ENCODE data around the gene ACR.

The ACR gene

GRCh38 chr22:50720301-50721256, 17.4 kb upstream of the ACR start:
- H3K36me3 Mint-ChIP-seq (ENCODE audit: low read depth): no peaks in the 10 kb centered on the region
- no peak overlapping the region for H3K27ac Mint-ChIP-seq
- H3K4me3 Mint-ChIP-seq: no peak overlapping the region
- H3K27me3 Mint-ChIP-seq: peaks cover 2% of the 10 kb centered on the region
- H3K9me3 Mint-ChIP-seq: no peaks in the 10 kb centered on the region
- DNase-seq: no peak
- no peaks in the 10 kb centered on the region for H3K4me1 Mint-ChIP-seq (ENCODE audit: low read depth)

DNA sequence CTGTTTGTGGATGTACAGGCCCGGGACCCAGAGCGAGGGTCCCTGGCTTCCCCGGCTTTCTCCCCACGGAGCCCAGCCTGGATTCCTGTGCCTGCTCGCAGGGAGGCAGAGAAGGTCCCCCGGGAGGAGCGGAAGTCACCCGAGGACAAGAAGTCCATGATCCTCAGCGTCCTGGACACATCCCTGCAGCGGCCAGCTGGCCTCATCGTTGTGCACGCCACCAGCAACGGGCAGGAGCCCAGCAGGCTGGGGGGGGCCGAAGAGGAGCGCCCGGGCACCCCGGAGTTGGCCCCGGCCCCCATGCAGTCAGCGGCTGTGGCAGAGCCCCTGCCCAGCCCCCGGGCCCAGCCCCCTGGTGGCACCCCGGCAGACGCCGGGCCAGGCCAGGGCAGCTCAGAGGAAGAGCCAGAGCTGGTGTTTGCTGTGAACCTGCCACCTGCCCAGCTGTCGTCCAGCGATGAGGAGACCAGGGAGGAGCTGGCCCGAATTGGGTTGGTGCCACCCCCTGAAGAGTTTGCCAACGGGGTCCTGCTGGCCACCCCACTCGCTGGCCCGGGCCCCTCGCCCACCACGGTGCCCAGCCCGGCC, 16.7 kb upstream of the ACR start:
- H3K4me3 Mint-ChIP-seq: no peak overlapping the region
- no peaks in the 10 kb centered on the region for H3K36me3 Mint-ChIP-seq (ENCODE audit: low read depth)
- H3K27ac Mint-ChIP-seq: no peak overlapping the region
- DNase-seq: no peak
- H3K27me3 Mint-ChIP-seq: peaks cover 2% of the 10 kb centered on the region
- H3K9me3 Mint-ChIP-seq: no peaks in the 10 kb centered on the region
- no peaks in the 10 kb centered on the region for H3K4me1 Mint-ChIP-seq (ENCODE audit: low read depth)

DNA sequence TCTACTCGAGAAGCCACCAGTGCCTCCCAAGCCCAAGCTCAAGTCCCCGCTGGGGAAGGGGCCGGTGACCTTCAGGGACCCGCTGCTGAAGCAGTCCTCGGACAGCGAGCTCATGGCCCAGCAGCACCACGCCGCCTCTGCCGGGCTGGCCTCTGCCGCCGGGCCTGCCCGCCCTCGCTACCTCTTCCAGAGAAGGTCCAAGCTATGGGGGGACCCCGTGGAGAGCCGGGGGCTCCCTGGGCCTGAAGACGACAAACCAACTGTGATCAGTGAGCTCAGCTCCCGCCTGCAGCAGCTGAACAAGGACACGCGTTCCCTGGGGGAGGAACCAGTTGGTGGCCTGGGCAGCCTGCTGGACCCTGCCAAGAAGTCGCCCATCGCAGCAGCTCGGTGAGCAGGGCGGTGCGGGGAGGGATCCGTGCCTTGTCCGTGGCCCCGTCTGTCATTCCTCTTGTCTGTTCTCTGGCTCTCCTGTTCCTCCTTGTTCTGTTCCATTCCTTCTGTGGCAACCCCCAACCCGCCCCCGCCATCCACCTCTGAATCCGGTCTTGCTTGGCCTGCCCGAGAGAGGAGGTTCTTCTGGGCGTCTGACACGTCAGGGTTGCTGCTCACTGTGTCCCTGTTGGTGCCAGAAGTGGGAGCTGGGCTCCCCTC, 15.8 kb upstream of the ACR start:
- Mint-ChIP-seq H3K27me3 (no peaks in the 10 kb centered on the region), H3K9me3 (no peaks in the 10 kb centered on the region), H3K27ac (no peak overlapping the region), H3K36me3 (ENCODE audit: low read depth) (no peaks in the 10 kb centered on the region), H3K4me1 (ENCODE audit: low read depth) (no peaks in the 10 kb centered on the region), H3K4me3 (no peak overlapping the region)
- no peak for DNase-seq

DNA sequence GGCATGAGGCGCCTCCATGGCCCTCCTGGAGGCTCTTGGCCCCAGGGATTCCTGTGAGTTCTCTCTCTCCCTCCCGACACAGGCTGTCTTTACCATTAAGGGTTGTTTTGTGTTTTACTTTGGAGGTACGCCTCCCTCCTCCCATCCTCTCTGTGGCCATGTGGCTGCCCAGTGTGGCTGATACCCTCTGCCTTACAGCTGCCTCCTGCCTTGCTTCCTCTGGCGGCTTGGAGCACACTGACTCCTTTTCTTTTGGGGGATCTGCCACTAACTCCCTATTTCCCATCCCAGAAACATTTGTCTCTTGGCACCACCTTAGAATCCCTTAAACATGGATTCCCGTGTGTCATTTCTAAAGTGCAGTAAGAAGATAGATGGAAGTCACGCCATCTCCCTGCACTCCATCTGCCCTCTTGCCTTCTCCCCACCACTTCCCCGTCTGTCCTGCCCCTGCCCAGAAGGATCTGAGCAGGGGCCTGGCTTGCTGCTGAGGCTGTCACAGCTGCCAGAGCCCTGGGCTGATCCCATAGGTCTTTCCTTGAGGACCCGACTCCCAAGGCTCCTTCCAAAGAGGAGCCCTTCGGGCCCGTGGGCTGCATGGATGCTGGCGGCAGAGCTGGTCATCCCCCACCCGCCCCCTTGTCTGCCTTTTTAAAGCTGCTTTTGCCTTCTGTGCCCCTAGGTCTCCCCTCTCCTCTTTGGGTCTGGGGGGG, 15.1 kb upstream of the ACR start:
- DNase-seq: no peak
- no peak overlapping the region for H3K4me3 Mint-ChIP-seq
- H3K9me3 Mint-ChIP-seq: no peaks in the 10 kb centered on the region
- H3K27me3 Mint-ChIP-seq: no peaks in the 10 kb centered on the region
- H3K36me3 Mint-ChIP-seq (ENCODE audit: low read depth): no peaks in the 10 kb centered on the region
- no peak overlapping the region for H3K27ac Mint-ChIP-seq
- H3K4me1 Mint-ChIP-seq (ENCODE audit: low read depth): no peaks in the 10 kb centered on the region

DNA sequence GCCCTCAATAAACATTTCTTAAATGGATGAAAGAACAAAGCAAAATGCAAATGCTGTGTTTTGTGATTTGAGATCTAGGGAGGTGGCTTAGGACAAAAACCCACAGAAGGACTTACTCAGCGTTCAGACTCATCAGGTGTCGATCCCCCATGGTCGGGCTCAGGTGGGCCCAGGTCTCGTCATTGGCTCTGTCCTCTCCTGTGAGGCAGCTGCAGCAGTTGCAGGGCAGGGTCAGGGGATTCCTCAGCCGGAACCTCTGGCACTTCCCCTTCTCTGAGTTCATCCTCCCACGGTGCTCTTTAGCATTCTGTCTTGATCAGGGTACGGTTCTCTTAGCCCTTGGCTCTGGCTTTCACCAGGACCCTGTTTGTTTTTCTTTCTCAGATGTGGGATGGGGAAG, 14.0 kb upstream of the ACR start:
- Mint-ChIP-seq H3K27me3 (no peaks in the 10 kb centered on the region), H3K4me1 (ENCODE audit: low read depth) (no peaks in the 10 kb centered on the region), H3K36me3 (ENCODE audit: low read depth) (no peaks in the 10 kb centered on the region), H3K27ac (no peak overlapping the region), H3K9me3 (no peaks in the 10 kb centered on the region), H3K4me3 (no peak overlapping the region)
- DNase-seq: no peak

DNA sequence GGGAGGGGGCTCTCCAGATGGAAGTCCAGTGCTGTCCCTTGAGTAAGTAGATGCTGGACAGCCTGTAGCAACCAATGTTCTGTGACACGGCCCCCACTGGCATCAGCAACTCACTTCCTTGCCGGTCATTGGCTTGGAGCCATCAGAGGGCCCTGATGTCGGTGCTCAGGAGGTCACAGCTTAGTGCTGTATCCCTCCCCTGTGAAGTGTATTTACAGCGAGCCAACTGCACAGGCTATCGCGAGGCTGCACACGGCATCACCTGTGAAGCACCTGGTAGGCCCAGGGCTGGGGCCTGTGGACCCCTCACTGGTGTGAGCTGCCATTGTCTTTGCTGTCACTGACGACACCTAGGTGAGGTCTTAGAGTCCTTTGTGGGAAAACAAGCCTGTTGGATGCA, 13.4 kb upstream of the ACR start:
- Mint-ChIP-seq H3K9me3 (no peaks in the 10 kb centered on the region), H3K27ac (no peak overlapping the region), H3K36me3 (ENCODE audit: low read depth) (no peaks in the 10 kb centered on the region), H3K27me3 (peaks cover 2% of the 10 kb centered on the region), H3K4me1 (ENCODE audit: low read depth) (no peaks in the 10 kb centered on the region), H3K4me3 (no peak overlapping the region)
- DNase-seq: no peak

- no peak overlapping the region for H3K27ac Mint-ChIP-seq
- peaks cover 2% of the 10 kb centered on the region for H3K27me3 Mint-ChIP-seq
- DNase-seq: no peak
- H3K9me3 Mint-ChIP-seq: no peaks in the 10 kb centered on the region
- no peak overlapping the region for H3K4me3 Mint-ChIP-seq
- H3K36me3 Mint-ChIP-seq (ENCODE audit: low read depth): no peaks in the 10 kb centered on the region
- H3K4me1 Mint-ChIP-seq (ENCODE audit: low read depth): no peaks in the 10 kb centered on the region
Observed at GRCh38 chr22:50725597-50725996, 12.4 kb upstream of the ACR start.

DNA sequence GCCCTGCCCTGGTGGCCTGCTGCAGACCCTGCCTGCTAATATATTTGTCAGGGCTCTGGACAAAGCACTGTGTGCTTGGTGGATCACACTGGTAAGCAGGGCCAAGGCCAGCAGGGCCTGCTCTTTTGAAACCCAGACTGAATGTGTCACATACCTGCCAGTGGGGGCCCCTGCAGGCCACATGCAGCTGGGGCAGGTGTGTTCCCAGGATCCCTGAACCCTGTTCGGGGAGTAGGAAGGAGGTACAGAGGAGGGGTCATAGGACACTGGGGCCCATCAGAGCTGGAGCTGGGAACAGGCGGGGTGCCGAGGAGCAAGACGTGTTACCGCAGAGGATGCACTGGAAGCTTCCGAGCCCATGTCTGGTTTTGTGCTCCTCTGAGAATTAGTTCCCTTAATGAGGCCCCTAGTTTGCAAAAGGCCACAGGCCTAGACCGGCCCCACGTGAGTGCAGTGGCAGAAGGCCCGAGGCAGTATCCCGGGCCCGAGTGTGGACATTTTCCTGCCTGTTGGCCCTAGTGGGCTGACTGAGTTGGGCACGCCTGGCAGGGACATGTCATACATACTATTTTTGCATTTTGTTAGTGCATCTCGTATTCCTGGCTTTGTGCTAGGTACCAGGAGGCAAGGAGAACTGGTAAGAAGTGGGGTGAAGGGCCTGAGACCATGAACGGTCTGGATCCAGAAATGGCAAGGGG, 11.2 kb upstream of the ACR start:
- Mint-ChIP-seq H3K4me1 (ENCODE audit: low read depth) (no peaks in the 10 kb centered on the region), H3K27me3 (peaks cover 2% of the 10 kb centered on the region), H3K4me3 (no peak overlapping the region), H3K9me3 (no peaks in the 10 kb centered on the region), H3K27ac (no peak overlapping the region), H3K36me3 (ENCODE audit: low read depth) (no peaks in the 10 kb centered on the region)
- DNase-seq: no peak

- Mint-ChIP-seq H3K9me3 (no peaks in the 10 kb centered on the region), H3K27me3 (peaks cover 2% of the 10 kb centered on the region), H3K4me1 (ENCODE audit: low read depth) (peaks cover 2% of the 10 kb centered on the region), H3K4me3 (no peak overlapping the region), H3K36me3 (ENCODE audit: low read depth) (no peaks in the 10 kb centered on the region), H3K27ac (no peak overlapping the region)
- DNase-seq: no peak
Observed at GRCh38 chr22:50727678-50728522, 10.1 kb upstream of the ACR start.

- Mint-ChIP-seq H3K27ac (no peak overlapping the region), H3K9me3 (no peaks in the 10 kb centered on the region), H3K4me3 (no peak overlapping the region), H3K27me3 (peaks cover 2% of the 10 kb centered on the region), H3K4me1 (ENCODE audit: low read depth) (peaks cover 2% of the 10 kb centered on the region), H3K36me3 (ENCODE audit: low read depth) (no peaks in the 10 kb centered on the region)
- no peak for DNase-seq
Observed at GRCh38 chr22:50728523-50728931, 9.5 kb upstream of the ACR start.

DNA sequence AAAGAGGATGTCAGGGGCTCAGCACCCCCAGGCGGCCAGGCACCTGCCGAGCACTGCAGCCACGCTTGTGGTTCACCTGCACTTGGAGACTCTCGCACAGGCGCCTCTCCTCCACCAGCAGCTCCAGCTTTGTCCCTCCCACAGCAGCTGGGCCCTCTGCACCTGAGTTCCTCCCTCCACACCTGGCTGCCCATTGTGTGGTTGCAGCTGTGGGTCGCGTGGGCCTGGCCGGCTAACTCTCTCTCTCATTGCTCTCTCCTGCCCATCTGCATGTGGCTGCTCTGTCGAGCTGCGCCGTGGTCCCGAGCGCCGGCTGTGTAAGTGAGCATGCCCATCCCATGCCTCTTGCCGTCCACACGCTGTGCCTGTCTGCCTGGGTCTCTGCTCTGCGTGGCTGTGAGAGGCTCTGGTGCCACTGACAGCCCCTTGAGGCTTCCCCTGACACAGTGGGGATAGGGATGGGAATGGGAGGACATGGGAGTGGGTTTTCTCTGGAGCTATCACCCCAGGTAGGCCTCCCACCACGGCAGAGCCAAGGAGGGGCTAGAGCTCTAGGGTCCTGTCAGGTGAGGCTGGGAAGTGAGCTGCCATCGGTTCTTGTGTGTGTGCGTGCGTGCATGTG, 8.5 kb upstream of the ACR start:
- Mint-ChIP-seq H3K36me3 (ENCODE audit: low read depth) (no peaks in the 10 kb centered on the region), H3K4me3 (no peak overlapping the region)

DNA sequence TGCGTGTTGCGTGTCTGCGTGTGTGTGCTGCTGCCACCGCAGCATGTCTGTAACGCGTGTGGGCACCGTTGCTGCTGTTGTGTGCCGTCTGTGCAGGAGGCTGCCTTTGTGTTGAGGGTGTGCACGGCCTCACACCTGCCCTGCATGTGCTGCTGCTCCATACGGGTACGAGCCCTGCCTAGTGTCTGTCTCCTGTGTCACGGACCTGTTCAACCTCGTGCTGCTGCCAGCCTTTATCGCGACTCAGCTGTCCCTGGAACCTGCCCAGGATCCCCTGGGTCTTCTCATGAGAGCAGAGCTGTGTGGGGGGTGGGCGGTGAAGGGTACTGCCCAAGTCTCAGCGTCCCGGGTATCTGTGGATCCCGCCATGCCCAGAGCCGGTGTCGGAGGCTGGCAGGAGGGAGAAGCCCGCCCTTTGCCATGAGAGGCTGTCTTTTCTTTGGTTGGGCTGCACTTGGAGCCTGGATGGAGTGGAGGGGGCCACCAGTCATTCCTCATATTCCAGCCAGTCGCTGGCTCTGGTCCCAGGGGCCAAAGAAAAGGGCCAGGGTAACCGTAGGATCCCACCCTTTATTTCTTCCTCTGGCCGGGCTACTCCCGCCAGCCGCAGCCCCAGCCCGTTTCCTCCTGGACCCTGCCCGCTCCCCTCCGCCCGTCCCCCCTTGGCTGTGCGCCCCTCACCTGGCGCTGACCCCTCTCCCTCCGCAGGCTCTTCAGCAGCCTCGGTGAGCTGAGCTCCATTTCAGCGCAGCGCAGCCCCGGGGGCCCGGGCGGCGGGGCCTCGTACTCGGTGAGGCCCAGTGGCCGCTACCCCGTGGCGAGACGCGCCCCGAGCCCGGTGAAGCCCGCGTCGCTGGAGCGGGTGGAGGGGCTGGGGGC, 7.8 kb upstream of the ACR start:
- Mint-ChIP-seq H3K27ac (no peak overlapping the region), H3K27me3 (peaks cover 2% of the 10 kb centered on the region), H3K9me3 (no peaks in the 10 kb centered on the region), H3K36me3 (ENCODE audit: low read depth) (no peaks in the 10 kb centered on the region), H3K4me1 (ENCODE audit: low read depth) (peaks cover 2% of the 10 kb centered on the region), H3K4me3 (no peak overlapping the region)
- no peak for DNase-seq

More for the DNA sequence above, 8.5 kb upstream of the ACR start:
- no peak for DNase-seq
- Mint-ChIP-seq H3K27ac (no peak overlapping the region), H3K9me3 (no peaks in the 10 kb centered on the region), H3K4me1 (ENCODE audit: low read depth) (peaks cover 2% of the 10 kb centered on the region), H3K27me3 (peaks cover 2% of the 10 kb centered on the region)

Data from activated T-cell treated with anti-CD3 and anti-CD28 coated beads, Interleukin-2, amount 50 U/mL, for 24 hours (primary cell).